NCI-H2081 (cell line): ENCODE results near the gene AGO1.

Experiments used
- DNase-seq, 2 experiments: peaks; one replicate each; lab custom pipeline; 2025; lab: John Stamatoyannopoulos, UW

AGO1 gene

GRCh38 chr1:35882945-35883634 is at the start of gene AGO1:
AGO1 (plus strand) TSS chr1:35883209; CDS start chr1:35883422, 213 bp downstream.
- DNase-seq = peak; percentile 96 to 97

- DNase-seq = no peak
Observed at GRCh38 chr1:35833395-35833794, 49.6 kb upstream of the AGO1 start.

GRCh38 chr1:35834218-35834617 is 48.8 kb upstream of the AGO1 start:
- DNase-seq = no peak

GRCh38 chr1:35835398-35835797 is 47.6 kb upstream of the AGO1 start:
- DNase-seq = peak; percentile 34 to 54

- no peak for DNase-seq
Observed at GRCh38 chr1:35836734-35837133, 46.3 kb upstream of the AGO1 start.

GRCh38 chr1:35838693-35839245 is 44.2 kb upstream of the AGO1 start:
- DNase-seq = no peak

GRCh38 chr1:35844826-35845225 is 38.2 kb upstream of the AGO1 start:
- DNase-seq = no peak

GRCh38 chr1:35845766-35846165 is 37.2 kb upstream of the AGO1 start:
- DNase-seq = no peak

GRCh38 chr1:35847935-35848565 is 35.0 kb upstream of the AGO1 start:
- no peak for DNase-seq

- DNase-seq = no peak
Observed at GRCh38 chr1:35850051-35850450, 33.0 kb upstream of the AGO1 start.

GRCh38 chr1:35850716-35851115 is 32.3 kb upstream of the AGO1 start:
- no peak for DNase-seq

GRCh38 chr1:35851132-35851869 is 31.7 kb upstream of the AGO1 start:
- DNase-seq = no peak

GRCh38 chr1:35852241-35852640 is 30.8 kb upstream of the AGO1 start:
- DNase-seq = no peak

GRCh38 chr1:35854989-35855700 is 27.9 kb upstream of the AGO1 start:
- peak; percentile 16 to 70 for DNase-seq

- DNase-seq = no peak
Observed at GRCh38 chr1:35856964-35857363, 26.0 kb upstream of the AGO1 start.

- DNase-seq = peak in 1 of 2 experiments; percentile 19
Observed at GRCh38 chr1:35857830-35858229, 25.2 kb upstream of the AGO1 start.

GRCh38 chr1:35860696-35861095 is 22.3 kb upstream of the AGO1 start:
- no peak for DNase-seq

GRCh38 chr1:35863136-35863535 is 19.9 kb upstream of the AGO1 start:
- DNase-seq = no peak

GRCh38 chr1:35863881-35864625 is 19.0 kb upstream of the AGO1 start:
- DNase-seq = no peak

- DNase-seq = no peak
Observed at GRCh38 chr1:35864813-35865212, 18.2 kb upstream of the AGO1 start.

- DNase-seq = no peak
Observed at GRCh38 chr1:35866991-35867390, 16.0 kb upstream of the AGO1 start.
